Esophagus muscularis mucosa (tissue), 4 donors: ENCODE results near the gene STIMATE. TPM values are rescaled to one million over a fixed set of nuclear protein-coding genes. Genes with fewer than 3 reads are reported as not detected.

Experiments used
- DNase-seq: peaks from one replicate; pipeline ENCODE4 v3.0.0-alpha.2; 2017; ENCODE audit errors: extremely low spot score
- H3K27ac ChIP-seq, 4 donors: fragments of 200-600 bp; sonication (generic); replicated peaks in 1 of 4; 1 replicate in 3 of 4; 2 replicates in 1 of 4; pipeline ENCODE4 v1.5.1; 2016 to 2019; ENCODE audit warnings: mild to moderate bottlenecking in 1 of 4
- H3K27me3 ChIP-seq, 4 donors: fragments of 200-600 bp; sonication (generic); one replicate each; pipeline versions ENCODE4 v1.5.1 to v1.6.0; 2016 to 2019
- H3K36me3 ChIP-seq, 4 donors: fragments of 200-600 bp; sonication (generic); one replicate each; pipeline ENCODE4 v1.5.1; 2016 to 2019
- H3K4me1 ChIP-seq, 4 donors: fragments of 200-600 bp; sonication (generic); one replicate each; pipeline ENCODE4 v1.5.1; 2016 to 2019
- H3K4me3 ChIP-seq, 4 donors: fragments of 200-600 bp; sonication (generic); 1 replicate in 2 of 4; 2 replicates in 2 of 4; pipeline ENCODE4 v1.5.1; 2016 to 2019; ENCODE audit warnings: mild to moderate bottlenecking in 4 of 4, moderate library complexity in 1 of 4
- H3K9me3 ChIP-seq, 4 donors: fragments of 200-600 bp; sonication (generic); 1 replicate in 3 of 4; 2 replicates in 1 of 4; pipeline ENCODE4 v1.5.1; 2016 to 2019
- EP300 ChIP-seq: sonication (generic); formaldehyde crosslinking; IDR thresholded peaks from one replicate; pipeline ENCODE4 v1.6.1; 2017; ENCODE audit warnings: antibody characterized with exemption
- POLR2A ChIP-seq: fragments of 450-650 bp; IDR thresholded peaks from one replicate; pipeline ENCODE4 v1.6.1; 2017; ENCODE audit warnings: antibody characterized with exemption, moderate library complexity, mild to moderate bottlenecking, low read depth
- POLR2AphosphoS5 ChIP-seq, 2 donors: sonication (generic); formaldehyde crosslinking; IDR thresholded peaks; one replicate each; pipeline ENCODE4 v1.6.1; 2017; ENCODE audit warnings: antibody characterized with exemption in 2 of 2
- WGBS: methylation state at CpG from one replicate; pipeline ENCODE4 v1.1.5; 2018; 5-methylcytosine and 5-hydroxymethylcytosine counted together
- intact Hi-C: fragments of 100-400 bp; cut with DNase I; formaldehyde crosslinking; loops from one replicate; pipeline ENCODE4 v1.15.1; 2023
- total RNA-seq, 4 donors: library from RNA; depleted of rRNA; stranded (reverse); fragments of >200 nt; gene quantifications; one replicate each; pipeline versions ENCODE4 v1.1.0 to v1.2.1, GENCODE V29; 2016
- TF ChIP-seq, protein P1 (sequence below), 3 experiments: fragments of 200-600 bp in 2 of 3; fragments of 450-650 bp in 1 of 3; sonication (generic) in 2 of 3; IDR thresholded peaks; one replicate each; pipeline ENCODE4 v1.5.1; 2017 to 2019; ENCODE audit warnings: antibody characterized with exemption in 3 of 3, mild to moderate bottlenecking in 2 of 3, moderate library complexity in 1 of 3

STIMATE gene
- total RNA-seq, 4 donors from 2014 or later, result 10.4 to 23.6 (median 14.7) TPM

GRCh38 chr3:52809662-52810377 lies 87.5 kb downstream of the STIMATE start:
- Histone ChIP-seq H3K36me3 (no peaks in the 10 kb centered on the region), H3K9me3 (no peaks in the 10 kb centered on the region), H3K27ac (no peak overlapping the region), H3K27me3 (peaks cover 0 to 11% (median 0%) of the 10 kb centered on the region in 4 donors), H3K4me3 (no peak overlapping the region), H3K4me1 (no peaks in the 10 kb centered on the region)
- intact Hi-C loops, result no loop called here
- no peak for TF ChIP-seq POLR2AphosphoS5 (IDR thresholded peaks at IDR 0.05)
- no peak for TF ChIP-seq POLR2A
- no peak for TF ChIP-seq EP300
- TF ChIP-seq, protein P1, sequence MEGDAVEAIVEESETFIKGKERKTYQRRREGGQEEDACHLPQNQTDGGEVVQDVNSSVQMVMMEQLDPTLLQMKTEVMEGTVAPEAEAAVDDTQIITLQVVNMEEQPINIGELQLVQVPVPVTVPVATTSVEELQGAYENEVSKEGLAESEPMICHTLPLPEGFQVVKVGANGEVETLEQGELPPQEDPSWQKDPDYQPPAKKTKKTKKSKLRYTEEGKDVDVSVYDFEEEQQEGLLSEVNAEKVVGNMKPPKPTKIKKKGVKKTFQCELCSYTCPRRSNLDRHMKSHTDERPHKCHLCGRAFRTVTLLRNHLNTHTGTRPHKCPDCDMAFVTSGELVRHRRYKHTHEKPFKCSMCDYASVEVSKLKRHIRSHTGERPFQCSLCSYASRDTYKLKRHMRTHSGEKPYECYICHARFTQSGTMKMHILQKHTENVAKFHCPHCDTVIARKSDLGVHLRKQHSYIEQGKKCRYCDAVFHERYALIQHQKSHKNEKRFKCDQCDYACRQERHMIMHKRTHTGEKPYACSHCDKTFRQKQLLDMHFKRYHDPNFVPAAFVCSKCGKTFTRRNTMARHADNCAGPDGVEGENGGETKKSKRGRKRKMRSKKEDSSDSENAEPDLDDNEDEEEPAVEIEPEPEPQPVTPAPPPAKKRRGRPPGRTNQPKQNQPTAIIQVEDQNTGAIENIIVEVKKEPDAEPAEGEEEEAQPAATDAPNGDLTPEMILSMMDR (IDR thresholded peaks at IDR 0.05), result no peak
- DNase-seq, result no peak
- WGBS, result 64% methylated on average over 6 of the region's 7 CpGs

DNA sequence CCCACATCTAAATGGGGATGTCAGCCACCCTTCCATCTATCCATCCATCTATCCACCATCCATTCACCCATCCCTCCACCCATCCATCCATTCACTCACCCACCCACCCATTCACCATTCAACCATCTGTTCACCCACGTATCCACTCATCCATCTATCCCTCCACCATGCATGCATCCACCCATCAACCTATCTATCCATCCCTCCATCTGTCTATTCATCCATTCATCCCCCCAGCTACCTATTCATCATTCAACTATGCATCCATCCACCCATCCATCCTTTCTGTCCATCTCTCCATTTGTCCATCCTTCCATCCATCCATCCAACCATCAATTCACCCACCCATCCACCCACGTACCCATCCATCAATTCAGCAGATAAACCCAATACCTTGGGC lies 88.2 kb downstream of the STIMATE start:
- H3K4me1 ChIP-seq, result no peaks in the 10 kb centered on the region
- H3K27me3 ChIP-seq, result peaks cover 0 to 11% (median 0%) of the 10 kb centered on the region in 4 donors
- H3K36me3 ChIP-seq, result no peaks in the 10 kb centered on the region
- no peaks in the 10 kb centered on the region for H3K9me3 ChIP-seq
- H3K27ac ChIP-seq, result no peak overlapping the region
- intact Hi-C loops, result no loop called here
- no peak for DNase-seq
- TF ChIP-seq POLR2A (no peak), EP300 (no peak), POLR2AphosphoS5 (IDR thresholded peaks at IDR 0.05) (no peak)
- TF ChIP-seq, protein P1 (IDR thresholded peaks at IDR 0.05), result no peak
- 75% methylated on average over 2 of the region's 2 CpGs for WGBS
- H3K4me3 ChIP-seq, result no peak overlapping the region

DNA sequence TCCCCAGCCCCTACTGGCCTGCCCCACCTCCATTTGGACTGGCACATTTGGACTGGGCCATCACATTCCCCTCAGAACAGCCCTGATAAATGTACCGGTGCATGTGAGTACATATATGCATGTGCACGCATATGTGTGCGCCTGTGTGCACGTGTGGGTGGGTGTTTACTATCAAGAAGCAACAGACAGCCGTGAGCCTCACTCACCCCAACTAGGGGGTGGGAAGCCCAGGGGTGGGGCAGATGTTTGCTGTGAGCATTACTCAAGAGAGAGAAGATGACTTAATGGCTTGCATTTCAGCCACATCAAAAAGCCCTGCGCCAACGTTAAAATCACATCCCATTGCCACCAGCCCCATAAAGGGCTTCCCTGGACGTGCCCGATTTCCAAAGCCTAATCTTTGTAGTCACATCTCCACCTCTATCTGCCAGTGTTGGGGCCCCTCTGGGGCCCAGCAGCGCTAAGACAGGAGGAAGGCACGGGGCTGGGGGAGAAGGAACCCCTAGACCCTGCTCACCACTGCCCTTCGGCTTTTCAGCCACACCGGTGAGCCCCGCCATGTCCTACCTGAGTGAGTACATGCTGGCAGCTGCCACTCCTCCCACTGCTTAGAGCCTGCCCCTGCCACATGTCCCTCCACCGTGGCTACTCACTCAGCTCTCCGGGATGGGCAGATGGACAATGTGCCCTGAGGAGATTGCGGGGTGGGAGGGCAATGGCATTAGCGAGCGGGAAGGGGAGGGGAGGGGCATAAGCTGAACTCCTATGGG lies 91.9 kb downstream of the STIMATE start:
- Histone ChIP-seq H3K4me3 (no peak overlapping the region), H3K27me3 (peaks cover 0 to 11% (median 0%) of the 10 kb centered on the region in 4 donors), H3K36me3 (no peaks in the 10 kb centered on the region), H3K27ac (no peak overlapping the region), H3K9me3 (no peaks in the 10 kb centered on the region), H3K4me1 (peaks cover 0 to 5% (median 0%) of the 10 kb centered on the region in 4 donors)
- TF ChIP-seq POLR2AphosphoS5 (IDR thresholded peaks at IDR 0.05) (no peak), EP300 (no peak), POLR2A (no peak)
- TF ChIP-seq, protein P1 (IDR thresholded peaks at IDR 0.05), result no peak
- 82% methylated on average over 16 of the region's 19 CpGs for WGBS
- intact Hi-C loops, result no loop called here
- DNase-seq, result no peak

DNA sequence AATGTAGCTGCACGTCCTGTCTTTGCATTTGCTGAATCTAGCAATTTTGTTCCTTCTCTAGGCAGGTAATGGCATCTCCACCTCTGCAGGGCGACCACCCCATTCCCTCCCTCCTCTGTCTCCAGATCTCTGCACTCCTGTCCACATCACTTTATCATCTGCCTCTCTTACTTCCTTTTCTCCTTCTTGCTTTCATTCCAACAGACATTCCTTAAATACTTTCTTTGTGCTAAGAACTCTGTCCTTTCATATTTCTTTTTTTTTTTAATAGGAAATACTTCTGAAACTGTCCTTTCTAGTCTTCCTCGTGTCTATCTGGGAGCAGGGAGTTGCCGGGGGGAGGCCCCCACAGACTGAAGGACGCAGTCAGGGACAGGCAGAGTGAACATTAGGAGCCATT lies 95.5 kb downstream of the STIMATE start:
- peaks cover 0 to 11% (median 0%) of the 10 kb centered on the region in 4 donors for H3K27me3 ChIP-seq
- 56% methylated on average over 5 of the region's 5 CpGs for WGBS
- H3K9me3 ChIP-seq, result no peaks in the 10 kb centered on the region
- no peak overlapping the region for H3K27ac ChIP-seq
- H3K36me3 ChIP-seq, result no peaks in the 10 kb centered on the region
- TF ChIP-seq POLR2AphosphoS5 (IDR thresholded peaks at IDR 0.05), result no peak
- peaks cover 0 to 5% (median 0%) of the 10 kb centered on the region in 4 donors for H3K4me1 ChIP-seq
- DNase-seq, result no peak
- intact Hi-C loops, result no loop called here
- no peak overlapping the region for H3K4me3 ChIP-seq

DNA sequence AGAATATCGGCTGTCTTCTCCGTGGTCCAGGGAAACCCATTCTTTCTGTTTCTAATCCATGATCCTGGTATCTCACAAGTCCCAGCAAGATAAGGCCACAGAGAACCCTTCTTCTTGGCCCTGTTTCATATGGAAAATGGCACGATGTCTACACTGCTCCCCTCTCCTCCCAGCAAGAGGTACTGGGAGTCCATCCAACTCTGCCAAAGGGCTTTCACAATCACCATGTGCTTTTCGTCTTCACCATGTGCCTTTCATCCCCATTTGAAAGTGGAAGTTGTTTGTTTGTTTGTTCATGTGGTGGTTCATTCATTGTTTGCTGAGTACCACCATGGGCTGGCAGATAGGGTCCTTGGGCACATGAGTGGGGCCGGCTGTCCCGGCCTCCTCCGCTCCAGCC lies 97.3 kb downstream of the STIMATE start:
- WGBS, result 94% methylated on average over 7 of the region's 7 CpGs
- intact Hi-C loops, result no loop called here
- H3K4me1 ChIP-seq, result peaks cover 0 to 5% (median 0%) of the 10 kb centered on the region in 4 donors
- H3K27me3 ChIP-seq, result peaks cover 0 to under 1% (median 0%) of the 10 kb centered on the region in 4 donors
- H3K36me3 ChIP-seq, result no peaks in the 10 kb centered on the region
- H3K9me3 ChIP-seq, result no peaks in the 10 kb centered on the region
- no peak overlapping the region for H3K4me3 ChIP-seq
- H3K27ac ChIP-seq, result no peak overlapping the region
- TF ChIP-seq EP300 (no peak), POLR2A (no peak), POLR2AphosphoS5 (IDR thresholded peaks at IDR 0.05) (no peak)
- TF ChIP-seq, protein P1 (IDR thresholded peaks at IDR 0.05), result no peak
- no peak for DNase-seq
